ENCODE results near the gene HHIPL1. TPM values are rescaled to one million over a fixed set of nuclear protein-coding genes. Genes with fewer than 3 reads are reported as not detected.
A peak's percentile ranks its signal among the peaks of the same experiment; 100 is the strongest.

HHIPL1 gene
- total RNA-seq, 1 donor from 2014 or later, result 2.7 TPM

DNA sequence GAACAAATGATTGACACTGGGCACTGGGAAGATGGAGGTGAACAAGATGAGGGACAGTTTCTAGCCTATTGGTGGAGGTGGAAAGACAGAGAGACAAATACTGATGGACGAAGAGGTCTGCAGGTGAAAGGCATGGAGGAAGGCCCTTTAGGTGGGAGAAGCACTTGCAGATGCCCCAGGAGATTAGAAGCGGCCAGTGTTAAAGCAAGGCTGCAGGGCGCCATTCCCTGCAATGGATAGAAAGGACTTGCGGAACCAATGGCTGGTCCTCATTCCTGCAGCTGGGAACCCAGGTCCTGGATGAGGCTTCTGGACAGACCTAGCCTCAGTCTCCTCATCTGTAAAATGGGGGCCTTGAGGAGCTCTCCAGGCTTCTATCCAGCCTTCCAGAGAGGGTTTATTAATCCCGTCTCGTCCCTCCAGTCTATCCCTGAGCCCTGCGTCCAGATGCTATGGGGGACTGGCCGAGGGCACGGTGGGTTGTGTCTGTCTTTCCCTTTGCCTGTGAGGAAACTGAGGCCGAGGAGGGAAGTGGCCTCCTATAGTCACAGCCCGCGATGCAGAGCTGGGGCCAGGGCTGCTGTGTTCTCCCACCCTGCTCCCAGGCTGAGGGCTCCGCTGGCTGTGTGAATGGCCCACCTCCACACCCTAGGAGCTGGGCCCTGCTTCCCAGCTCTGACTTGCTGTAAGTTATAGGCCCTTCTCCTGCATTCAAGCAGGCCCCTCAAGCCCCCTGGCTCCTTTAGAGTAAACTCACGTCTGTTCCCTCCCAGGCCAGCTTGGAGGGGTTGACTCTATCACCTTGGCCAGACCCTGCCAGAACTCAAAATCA is 72.1 kb downstream of the HHIPL1 start:
- Mint-ChIP-seq H3K4me1 (ENCODE audit: unreplicated experiment) (peaks cover 8% of the 10 kb centered on the region), H3K27me3 (ENCODE audit: unreplicated experiment) (peaks cover 10% of the 10 kb centered on the region), H3K27ac (ENCODE audit: unreplicated experiment) (no peak overlapping the region), H3K4me3 (ENCODE audit: unreplicated experiment) (no peak overlapping the region), H3K36me3 (ENCODE audit: unreplicated experiment) (peaks cover 2% of the 10 kb centered on the region), H3K9me3 (ENCODE audit: unreplicated experiment) (peaks cover 9% of the 10 kb centered on the region)
- TF ChIP-seq, protein P1, sequence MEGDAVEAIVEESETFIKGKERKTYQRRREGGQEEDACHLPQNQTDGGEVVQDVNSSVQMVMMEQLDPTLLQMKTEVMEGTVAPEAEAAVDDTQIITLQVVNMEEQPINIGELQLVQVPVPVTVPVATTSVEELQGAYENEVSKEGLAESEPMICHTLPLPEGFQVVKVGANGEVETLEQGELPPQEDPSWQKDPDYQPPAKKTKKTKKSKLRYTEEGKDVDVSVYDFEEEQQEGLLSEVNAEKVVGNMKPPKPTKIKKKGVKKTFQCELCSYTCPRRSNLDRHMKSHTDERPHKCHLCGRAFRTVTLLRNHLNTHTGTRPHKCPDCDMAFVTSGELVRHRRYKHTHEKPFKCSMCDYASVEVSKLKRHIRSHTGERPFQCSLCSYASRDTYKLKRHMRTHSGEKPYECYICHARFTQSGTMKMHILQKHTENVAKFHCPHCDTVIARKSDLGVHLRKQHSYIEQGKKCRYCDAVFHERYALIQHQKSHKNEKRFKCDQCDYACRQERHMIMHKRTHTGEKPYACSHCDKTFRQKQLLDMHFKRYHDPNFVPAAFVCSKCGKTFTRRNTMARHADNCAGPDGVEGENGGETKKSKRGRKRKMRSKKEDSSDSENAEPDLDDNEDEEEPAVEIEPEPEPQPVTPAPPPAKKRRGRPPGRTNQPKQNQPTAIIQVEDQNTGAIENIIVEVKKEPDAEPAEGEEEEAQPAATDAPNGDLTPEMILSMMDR (IDR thresholded peaks at IDR 0.05), result no peak
- peak; percentile 71 for DNase-seq (ENCODE audit: extremely low spot score, unreplicated experiment)

DNA sequence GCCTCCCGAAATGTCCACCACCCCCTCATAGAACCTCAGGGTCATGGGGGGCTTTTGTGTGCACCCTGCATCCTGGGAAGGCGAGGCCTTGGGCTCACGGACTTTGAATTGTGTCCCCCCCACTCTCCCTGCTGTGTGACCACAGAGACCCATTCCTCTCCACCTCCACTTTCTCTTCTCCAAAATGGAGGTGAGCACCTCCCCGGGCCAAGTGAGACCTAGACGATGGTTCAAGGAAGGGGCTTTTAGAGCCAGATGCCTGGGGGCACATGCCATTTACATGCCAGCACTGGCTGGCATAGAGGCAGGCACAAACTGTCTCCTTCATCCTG is 72.7 kb downstream of the HHIPL1 start:
- DNase-seq (ENCODE audit: extremely low spot score, unreplicated experiment), result peak; percentile 76
- Mint-ChIP-seq H3K9me3 (ENCODE audit: unreplicated experiment) (peaks cover 3% of the 10 kb centered on the region), H3K27me3 (ENCODE audit: unreplicated experiment) (peaks cover 10% of the 10 kb centered on the region), H3K4me1 (ENCODE audit: unreplicated experiment) (peaks cover 8% of the 10 kb centered on the region), H3K4me3 (ENCODE audit: unreplicated experiment) (no peak overlapping the region), H3K36me3 (ENCODE audit: unreplicated experiment) (no peaks in the 10 kb centered on the region), H3K27ac (ENCODE audit: unreplicated experiment) (no peak overlapping the region)
- TF ChIP-seq, protein P1 (IDR thresholded peaks at IDR 0.05), result no peak

DNA sequence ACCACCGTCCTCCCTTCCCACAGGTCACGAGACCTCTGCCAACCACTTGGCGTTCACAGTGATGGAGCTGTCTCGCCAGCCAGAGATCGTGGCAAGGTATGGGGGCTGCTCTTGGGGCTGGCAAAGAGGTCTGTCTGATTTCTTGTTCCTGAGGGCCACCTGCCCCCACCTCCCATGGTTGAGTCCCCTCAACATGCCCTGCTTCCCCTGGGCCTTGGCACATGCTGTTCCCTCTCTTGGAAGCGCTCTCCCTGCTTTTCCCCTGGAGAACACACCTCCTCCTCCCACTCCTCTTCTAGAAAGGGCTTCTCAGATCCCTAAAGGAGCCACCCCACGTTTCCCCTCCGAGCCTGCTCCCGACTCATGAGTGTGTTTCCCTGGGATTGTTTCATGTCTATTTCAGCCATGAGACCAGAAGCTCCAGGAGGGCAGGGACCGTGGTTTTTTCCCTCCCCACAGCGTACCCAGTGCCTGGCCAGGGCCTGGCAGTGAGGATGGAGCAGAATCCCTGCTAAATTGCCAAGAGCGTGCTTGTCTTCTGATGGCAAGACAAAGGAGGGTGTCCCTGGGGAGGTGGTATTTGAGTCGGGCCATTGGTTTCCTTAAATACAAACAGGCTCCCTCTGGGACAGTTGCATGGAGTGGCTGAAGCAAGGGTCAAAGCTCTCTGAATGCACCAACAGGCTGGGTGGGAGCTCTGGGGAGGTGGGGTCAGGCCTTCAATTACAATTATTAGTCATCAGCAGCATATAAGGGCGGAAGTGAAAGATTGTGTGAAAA is 73.3 kb downstream of the HHIPL1 start:
- H3K4me3 Mint-ChIP-seq (ENCODE audit: unreplicated experiment), result no peak overlapping the region
- H3K27me3 Mint-ChIP-seq (ENCODE audit: unreplicated experiment), result peaks cover 12% of the 10 kb centered on the region
- TF ChIP-seq, protein P1 (IDR thresholded peaks at IDR 0.05), result no peak
- peaks cover 8% of the 10 kb centered on the region for H3K4me1 Mint-ChIP-seq (ENCODE audit: unreplicated experiment)
- no peaks in the 10 kb centered on the region for H3K36me3 Mint-ChIP-seq (ENCODE audit: unreplicated experiment)
- no peak overlapping the region for H3K27ac Mint-ChIP-seq (ENCODE audit: unreplicated experiment)
- peak; percentile 25 for DNase-seq (ENCODE audit: extremely low spot score, unreplicated experiment)
- H3K9me3 Mint-ChIP-seq (ENCODE audit: unreplicated experiment), result no peaks in the 10 kb centered on the region

DNA sequence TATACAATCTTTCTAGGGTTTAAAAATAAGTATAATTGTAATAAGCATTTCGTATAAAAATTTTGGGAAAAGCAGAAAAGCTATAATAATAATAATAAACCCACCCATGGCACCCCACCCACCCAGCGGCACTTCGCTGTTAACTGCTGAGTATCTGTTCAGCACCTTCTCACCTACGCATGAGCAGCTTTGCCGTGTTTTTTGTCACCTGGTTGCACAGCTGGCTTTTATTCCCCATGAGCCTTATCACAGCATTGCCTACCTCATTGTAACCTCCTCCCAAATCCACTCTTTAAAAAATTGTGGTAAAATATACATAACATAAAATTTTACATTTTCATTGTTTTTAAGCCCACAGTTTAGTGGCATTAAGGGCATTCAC is 73.9 kb downstream of the HHIPL1 start:
- Mint-ChIP-seq H3K36me3 (ENCODE audit: unreplicated experiment) (no peaks in the 10 kb centered on the region), H3K4me1 (ENCODE audit: unreplicated experiment) (peaks cover 8% of the 10 kb centered on the region), H3K4me3 (ENCODE audit: unreplicated experiment) (no peak overlapping the region), H3K27me3 (ENCODE audit: unreplicated experiment) (peaks cover 15% of the 10 kb centered on the region), H3K27ac (ENCODE audit: unreplicated experiment) (no peak overlapping the region), H3K9me3 (ENCODE audit: unreplicated experiment) (no peaks in the 10 kb centered on the region)
- DNase-seq (ENCODE audit: extremely low spot score, unreplicated experiment), result no peak
- TF ChIP-seq, protein P1 (IDR thresholded peaks at IDR 0.05), result no peak
